SK-N-SH (cell line): ENCODE measurements around the gene STPG1.

Experiments
- CHD2 ChIP-seq: fragments of 150-350 bp; IDR thresholded peaks from 2 replicates; pipeline ENCODE4 v1.6.1; 2018; ENCODE audit warnings: low read length; ENCODE audit not compliant: partially characterized antibody
- CTCF ChIP-seq: fragments of 200-600 bp; sonication (generic); IDR thresholded peaks from 2 replicates; pipeline ENCODE4 v1.6.1; 2017; ENCODE audit warnings: antibody characterized with exemption, mild to moderate bottlenecking, moderate library complexity
- EZH2phosphoT487 ChIP-seq: fragments of 200-600 bp; sonication (generic); IDR thresholded peaks from 2 replicates; pipeline ENCODE4 v1.6.1; 2017; ENCODE audit warnings: low read depth, mixed run types, mild to moderate bottlenecking, antibody characterized with exemption, moderate library complexity, borderline replicate concordance
- MAX ChIP-seq: IDR thresholded peaks from 2 replicates; pipeline ENCODE4 v1.4.0; 2012; ENCODE audit warnings: low read depth
- TEAD4 ChIP-seq: IDR thresholded peaks from 2 replicates; pipeline ENCODE4 v1.4.0; 2012; ENCODE audit warnings: mild to moderate bottlenecking, borderline replicate concordance; ENCODE audit not compliant: insufficient read depth

GRCh38 chr1:24360681-24361080 lies 52.9 kb downstream of the STPG1 start:
- TF ChIP-seq EZH2phosphoT487, result no peak
- no peak for TF ChIP-seq CTCF
- TF ChIP-seq TEAD4, result no peak
- TF ChIP-seq MAX, result no peak
- no peak for TF ChIP-seq CHD2
